Motor neuron (in vitro differentiated cells): ENCODE measurements around the gene DNAJC5. TPM values are rescaled to one million over a fixed set of nuclear protein-coding genes. Genes with fewer than 3 reads are reported as not detected.
A peak's percentile ranks its signal among the peaks of the same experiment; 100 is the strongest.

Experiments
- ATAC-seq, 8 experiments: fragments of 200-7000 bp; cut with Tn5 transposase; replicated peaks in 6 of 8; 2 replicates each; pipeline ENCODE4 v1.8.0; 2021; ENCODE audit warnings: mild to moderate bottlenecking in 8 of 8, moderate library complexity in 8 of 8
- H3K27ac ChIP-seq, 2 donors: fragments of 250-450 bp; sonication (Bioruptor Pico); 2 replicates each; pipeline ENCODE4 v1.9.0; 2021; ENCODE audit warnings: antibody characterized with exemption in 2 of 2, mild to moderate bottlenecking in 2 of 2, moderate library complexity in 1 of 2
- H3K4me1 ChIP-seq, 2 donors: fragments of 250-450 bp; sonication (Bioruptor Pico); replicated peaks in 1 of 2; 2 replicates each; pipeline ENCODE4 v1.6.1; 2021; ENCODE audit warnings: antibody characterized with exemption in 2 of 2, mild to moderate bottlenecking in 2 of 2, moderate library complexity in 1 of 2
- H3K4me3 ChIP-seq, 5 donors: fragments of 250-450 bp; sonication (Bioruptor Pico); 2 replicates each; pipeline ENCODE4 v1.9.0; 2021; ENCODE audit warnings: antibody characterized with exemption in 5 of 5, mild to moderate bottlenecking in 5 of 5, moderate library complexity in 4 of 5
- WGBS, 10 experiments: fragments of 450-650 bp; shearing (Covaris generic); methylation state at CpG; one replicate each; pipeline ENCODE4 v1.0.0; 2022; 5-methylcytosine and 5-hydroxymethylcytosine counted together
- in situ Hi-C, 9 experiments: fragments of 400-800 bp; cut with MboI; loops; one replicate each; pipeline ENCODE4 v1.15.0; 2021; ENCODE audit warnings: low sequenced_read_pairs in 9 of 9, low pct_unique_long_range_greater_than_20kb in 2 of 9; ENCODE audit not compliant: unreplicated experiment in 9 of 9
- total RNA-seq, 8 experiments: library from RNA; unstranded; fragments of 300-600 nt; gene quantifications; 2 replicates each; pipeline versions ENCODE4 v1.2.3 to v1.2.4, GENCODE V29; 2022

The DNAJC5 gene
- total RNA-seq, 8 experiments from 2014 or later: 31.7 to 80.7 (median 41.5) TPM

DNA sequence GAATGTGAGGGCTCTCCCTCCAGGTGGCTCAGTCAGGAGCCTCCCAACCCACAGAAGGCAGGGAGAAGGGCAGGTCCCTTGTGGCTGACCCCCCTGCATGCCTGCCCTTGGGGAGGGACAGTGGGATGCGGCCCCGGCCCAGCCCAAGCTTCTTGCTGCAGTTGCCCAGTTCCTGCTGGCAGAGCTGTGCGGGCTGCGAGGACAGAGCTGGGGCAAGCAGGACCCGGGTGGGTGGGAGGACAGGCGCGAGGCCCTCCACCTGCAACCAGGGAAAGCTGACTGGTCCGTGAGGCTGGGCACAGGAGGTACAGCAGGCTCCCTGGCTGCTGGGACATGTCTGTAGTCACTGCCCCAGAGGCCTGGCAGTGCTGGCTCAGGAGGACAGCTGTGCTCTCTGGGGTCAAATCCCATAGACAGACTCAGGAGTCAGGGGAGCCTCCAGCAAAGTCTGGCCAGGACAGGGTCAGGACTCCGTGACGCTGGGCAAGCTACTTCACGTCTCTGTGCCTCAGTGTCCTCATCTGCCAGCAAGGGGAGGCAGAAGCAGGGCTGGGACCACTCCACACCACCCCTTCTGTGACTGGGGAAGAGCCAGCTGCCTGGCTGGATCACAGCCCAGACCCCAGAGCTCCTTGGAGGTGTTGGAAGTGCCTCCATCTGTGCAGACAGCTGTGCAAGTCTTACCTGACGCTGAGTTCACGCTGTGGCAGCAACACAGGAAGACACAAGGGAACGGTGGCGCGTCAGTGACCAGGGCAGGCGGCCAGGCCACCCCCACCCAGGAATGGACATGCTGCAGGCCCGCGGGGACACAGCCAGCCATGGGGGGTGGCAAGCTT, 48.3 kb downstream of the DNAJC5 start:
- Histone ChIP-seq H3K4me1 (peaks cover 4 to 8% of the 10 kb centered on the region in 2 donors), H3K4me3 (no peak overlapping the region), H3K27ac (peak overlapping the region in 1 of 2 donors; percentile 46)
- ATAC-seq: no peak
- WGBS, 10 experiments: 87 to 90% methylated on average over 3 to 4 of the region's 19 CpGs; no CpG with 5 or more reads in 8 of the 10 experiments
- in situ Hi-C loops: no loop called here

DNA sequence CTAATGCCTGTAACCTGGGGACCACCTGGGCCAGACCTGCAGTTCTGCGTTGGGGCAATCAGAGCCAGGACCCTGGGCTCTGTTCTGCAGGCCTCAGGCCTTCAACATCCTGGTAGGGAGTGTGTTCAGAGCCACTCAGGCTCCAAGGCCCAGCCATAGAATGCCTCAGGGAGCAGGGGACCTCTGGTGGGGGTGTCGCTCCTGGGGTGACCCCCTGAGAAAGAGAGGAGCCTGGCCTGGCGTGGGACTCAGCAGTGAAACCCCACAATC, 48.8 kb downstream of the DNAJC5 start:
- H3K4me1 ChIP-seq: peaks cover 6 to 10% of the 10 kb centered on the region in 2 donors
- H3K27ac ChIP-seq: no peak overlapping the region
- in situ Hi-C loops: no loop called here
- no peak overlapping the region for H3K4me3 ChIP-seq
- WGBS, 10 experiments: 80 to 100% (median 100%) methylated on average over 1 of the region's 3 CpGs; no CpG with 5 or more reads in 7 of the 10 experiments
- ATAC-seq: no peak

DNA sequence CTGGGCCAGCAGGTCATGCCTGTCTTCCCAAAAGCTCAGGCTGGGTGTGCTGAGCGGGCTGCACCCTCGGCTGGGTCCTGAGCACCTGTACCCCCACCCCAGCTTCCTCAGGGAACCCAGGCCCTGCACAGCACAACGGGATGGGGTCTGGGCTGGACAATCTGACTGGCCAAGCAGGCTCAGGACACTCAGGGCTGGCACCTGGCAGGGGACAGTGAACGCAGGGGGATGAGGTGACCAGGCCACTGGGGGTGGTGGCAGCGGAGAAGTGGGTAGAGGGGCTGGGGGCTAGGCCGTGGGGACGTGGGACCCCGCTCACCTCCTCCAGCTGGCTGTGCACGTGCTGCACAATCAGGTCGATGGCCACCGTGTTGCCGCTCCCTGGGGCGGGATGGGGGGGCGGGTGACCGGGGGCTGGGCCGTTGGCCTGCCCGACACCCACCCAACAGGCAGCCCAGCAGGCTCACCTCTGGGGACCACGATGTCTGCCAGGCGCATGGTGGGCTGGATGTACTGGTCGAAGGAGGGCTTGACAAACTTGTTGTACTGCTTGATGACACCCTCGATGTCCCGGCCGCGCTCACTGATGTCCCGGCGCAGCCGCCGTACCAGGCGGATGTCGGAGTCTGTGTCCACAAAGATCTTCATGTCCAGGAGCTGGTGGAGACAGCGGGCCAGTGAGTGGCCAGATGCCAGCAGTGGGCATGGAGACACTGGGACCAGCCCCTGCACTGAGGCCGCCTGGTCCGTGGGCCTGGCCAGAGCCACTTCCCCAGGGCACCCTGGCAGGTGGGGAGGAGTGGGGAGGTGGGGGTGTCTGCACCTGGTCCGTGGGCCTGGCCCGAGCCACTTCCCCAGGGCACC, 49.4 kb downstream of the DNAJC5 start:
- Histone ChIP-seq H3K4me1 (peaks cover 8 to 12% of the 10 kb centered on the region in 2 donors), H3K4me3 (no peak overlapping the region), H3K27ac (no peak overlapping the region)
- in situ Hi-C loops: no loop called here
- no peak for ATAC-seq
- 91 to 100% methylated on average over 2 to 4 of the region's 35 CpGs; no CpG with 5 or more reads in 8 of the 10 experiments for WGBS, 10 experiments

DNA sequence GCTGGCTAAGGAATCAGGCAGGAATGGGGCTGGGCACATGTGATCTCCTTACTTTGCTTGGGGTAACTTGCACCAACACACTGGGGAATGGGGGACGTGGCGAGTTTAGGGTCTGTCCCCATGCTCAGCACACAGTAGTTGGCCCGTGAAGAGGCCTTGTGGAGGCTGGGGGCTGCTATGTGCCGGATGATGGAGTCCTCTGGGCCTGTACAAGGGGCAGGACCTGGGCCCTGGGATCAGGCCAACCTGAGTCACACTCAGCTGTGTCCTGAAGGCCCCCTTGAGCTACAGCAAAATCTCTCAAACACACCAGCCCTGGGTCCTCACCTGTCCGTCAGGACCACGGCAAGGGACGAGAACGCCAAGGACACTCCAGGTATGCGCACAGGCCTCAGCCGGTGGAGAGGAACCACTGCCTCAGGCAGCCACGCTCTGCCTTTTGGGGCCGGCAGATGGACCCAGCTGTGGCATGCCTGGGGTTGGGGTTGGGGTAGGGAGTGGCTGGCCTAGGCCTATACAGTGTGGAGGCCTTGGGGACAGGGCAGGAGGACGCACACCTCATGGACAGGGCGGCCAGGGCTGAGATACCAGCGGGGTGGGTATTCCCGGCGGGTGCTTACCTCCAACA, 50.2 kb downstream of the DNAJC5 start:
- peaks cover 16 to 19% of the 10 kb centered on the region in 2 donors for H3K4me1 ChIP-seq
- H3K27ac ChIP-seq: no peak overlapping the region
- H3K4me3 ChIP-seq: no peak overlapping the region
- WGBS, 10 experiments: 100% methylated on average over 3 of the region's 17 CpGs; no CpG with 5 or more reads in 9 of the 10 experiments
- in situ Hi-C loops: no loop called here
- no peak for ATAC-seq

DNA sequence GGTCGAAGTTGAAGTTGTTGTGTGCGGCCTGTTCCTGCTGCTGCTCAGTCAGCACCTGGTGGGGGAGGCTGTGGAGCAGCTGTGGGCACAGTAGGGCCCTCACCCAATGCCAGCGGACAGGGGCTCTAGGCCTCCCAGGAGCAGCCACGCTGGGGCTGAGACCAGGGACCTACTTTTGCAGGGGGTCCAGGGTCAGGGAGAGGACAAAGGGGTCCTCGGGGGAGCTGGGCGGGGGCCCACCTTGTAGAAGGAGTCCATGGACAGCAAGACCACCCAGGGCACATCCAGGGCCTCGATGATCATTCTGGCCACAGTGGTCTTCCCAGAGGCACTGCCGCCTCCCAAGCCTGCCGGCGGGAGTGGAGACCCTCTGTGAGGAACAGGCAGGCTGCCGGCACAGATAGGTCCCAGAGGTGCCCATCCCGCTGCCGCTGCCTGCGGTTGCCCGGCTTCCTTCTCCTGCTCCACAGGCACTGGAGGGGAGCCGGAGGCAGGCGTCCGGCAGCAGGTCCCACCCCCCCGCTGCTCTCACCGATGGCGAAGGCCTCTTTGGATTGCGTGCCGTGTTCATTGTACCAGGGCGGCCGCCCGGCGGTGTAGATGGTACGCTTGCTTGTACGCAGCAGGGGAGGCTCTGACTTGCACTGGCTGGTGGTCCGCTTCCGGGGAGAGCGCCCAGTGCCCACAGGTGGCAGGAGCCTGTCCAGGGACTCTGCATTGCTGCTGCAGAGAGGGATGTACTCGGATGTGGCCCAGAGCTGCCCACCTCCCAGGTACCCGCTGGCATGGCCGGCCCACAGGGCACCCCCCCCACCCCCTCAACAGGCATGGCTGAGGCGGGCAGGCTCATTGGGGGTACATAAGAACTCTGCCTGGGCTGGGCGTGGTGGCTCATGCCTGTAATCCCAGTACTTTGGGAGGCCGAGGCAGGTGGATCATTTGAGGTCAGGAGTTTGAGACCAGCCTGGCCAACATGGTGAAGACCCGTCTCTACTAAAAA, 51.3 kb downstream of the DNAJC5 start:
- peaks cover 27 to 28% of the 10 kb centered on the region in 2 donors for H3K4me1 ChIP-seq
- H3K27ac ChIP-seq: no peak overlapping the region
- no peak for ATAC-seq
- no peak overlapping the region for H3K4me3 ChIP-seq
- in situ Hi-C loops: no loop called here
- WGBS, 10 experiments: 98 to 100% methylated on average over 1 to 10 of the region's 39 CpGs; no CpG with 5 or more reads in 8 of the 10 experiments

DNA sequence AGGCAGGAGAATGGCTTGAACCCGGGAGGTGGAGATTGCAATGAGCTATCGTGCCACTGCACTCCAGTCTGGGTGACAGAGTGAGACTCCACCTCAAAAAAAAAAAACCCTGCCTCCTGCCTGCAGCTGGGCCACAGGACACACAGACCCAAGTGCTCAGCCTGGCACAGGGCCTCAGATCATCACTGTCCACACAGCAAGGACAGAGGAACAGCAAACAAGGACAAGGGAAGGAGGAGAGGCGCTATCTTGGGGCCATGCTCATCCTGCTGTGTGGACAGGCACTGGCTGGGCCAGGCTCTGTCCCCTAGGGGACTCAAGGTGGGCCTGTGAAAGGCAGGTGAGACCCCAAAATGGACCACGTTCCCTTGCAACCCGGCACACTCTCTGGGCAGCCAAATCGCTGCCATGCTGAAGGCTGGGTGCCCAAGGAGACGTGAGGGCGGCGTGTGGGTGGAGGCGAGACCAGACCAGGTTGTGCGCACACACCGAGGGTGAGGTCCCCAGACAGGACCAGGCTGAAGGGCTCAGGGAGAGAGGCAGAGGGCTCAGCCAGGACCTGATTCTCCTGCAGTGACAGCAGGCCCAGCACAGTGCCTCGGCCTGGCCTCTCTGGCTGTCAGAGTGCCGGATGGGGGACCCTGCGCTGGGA, 52.2 kb downstream of the DNAJC5 start:
- H3K4me3 ChIP-seq: no peak overlapping the region
- H3K27ac ChIP-seq: no peak overlapping the region
- peaks cover 28 to 32% of the 10 kb centered on the region in 2 donors for H3K4me1 ChIP-seq
- no peak for ATAC-seq
- WGBS, 10 experiments: 96 to 100% (median 98%) methylated on average over 1 to 6 of the region's 15 CpGs; no CpG with 5 or more reads in 6 of the 10 experiments
- in situ Hi-C loops: no loop called here

DNA sequence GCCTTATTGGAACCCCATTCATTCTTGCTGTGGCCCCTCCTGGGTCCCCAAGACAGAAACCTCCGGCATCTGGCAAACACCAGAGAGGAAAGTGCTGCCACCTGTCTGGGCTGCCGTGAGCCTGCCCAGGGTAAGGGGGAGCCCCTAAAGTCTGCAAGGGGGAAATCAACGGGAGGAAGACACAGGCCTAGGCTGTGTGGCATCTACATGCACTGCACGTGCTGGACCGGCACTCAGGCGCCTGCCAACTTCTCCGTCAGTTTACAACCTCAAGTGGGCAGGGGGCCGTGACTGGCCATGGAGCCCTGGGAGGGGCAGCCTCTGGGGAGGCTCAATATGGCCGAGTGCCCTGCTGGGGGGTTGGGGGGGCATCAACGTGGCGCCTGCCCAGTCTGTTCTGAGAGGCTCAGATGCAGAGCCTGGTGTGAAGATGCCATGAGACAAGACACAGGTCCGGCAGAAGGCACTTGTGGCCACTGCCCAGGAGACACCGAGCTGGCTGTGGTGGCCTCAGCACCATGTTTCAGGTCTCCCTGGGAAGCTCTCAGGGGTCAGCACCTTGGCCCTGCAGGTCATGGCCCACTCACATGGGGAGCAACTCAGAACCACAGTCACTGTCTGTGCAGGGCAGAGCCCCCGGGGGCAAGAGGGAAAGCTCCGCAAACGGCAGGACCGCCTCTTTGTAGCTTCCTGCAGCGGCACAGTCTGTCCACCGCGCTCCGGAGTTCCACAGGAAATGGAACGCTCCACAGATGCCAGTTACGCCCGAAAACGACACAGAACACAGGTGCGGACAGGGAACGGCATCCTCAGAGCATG, 52.9 kb downstream of the DNAJC5 start:
- H3K27ac ChIP-seq: no peak overlapping the region
- no peak overlapping the region for H3K4me3 ChIP-seq

DNA sequence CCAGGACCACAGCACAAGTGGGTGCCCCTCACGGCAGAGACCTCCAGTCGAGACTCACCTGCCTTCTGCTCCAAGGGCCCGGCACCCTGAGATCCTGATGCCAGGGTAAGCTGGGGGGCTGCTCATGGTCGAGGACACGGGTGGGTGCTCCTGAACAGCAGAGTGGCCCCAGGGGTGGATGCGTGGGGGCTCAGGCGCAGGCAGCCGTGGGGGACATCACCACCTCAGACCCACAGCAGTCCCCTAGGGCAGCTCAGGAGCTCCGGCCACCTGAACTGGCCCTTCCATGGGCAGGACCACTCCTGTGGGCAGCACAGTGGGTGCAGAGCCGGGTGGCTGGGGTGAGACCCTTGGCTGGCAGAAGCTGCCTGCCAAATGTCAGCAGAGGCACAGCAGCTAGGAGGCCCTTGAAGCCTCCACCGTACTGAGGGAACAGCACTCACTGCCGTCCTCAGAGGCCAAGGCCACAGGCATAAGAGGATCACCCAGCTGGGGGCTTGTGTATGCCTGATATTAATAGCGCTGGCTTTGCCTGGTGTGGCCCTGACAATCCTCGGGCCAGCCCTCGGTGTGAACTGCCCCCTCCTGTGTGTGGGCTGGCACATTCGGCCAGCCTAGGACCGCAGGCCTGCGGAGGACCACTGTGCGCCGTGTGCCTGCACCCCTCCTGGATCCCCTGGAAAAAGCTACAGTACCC, 55.9 kb downstream of the DNAJC5 start:
- ATAC-seq: no peak
- Histone ChIP-seq H3K4me1 (peaks cover 34 to 40% of the 10 kb centered on the region in 2 donors), H3K4me3 (no peak overlapping the region), H3K27ac (peak overlapping the region in 1 of 2 donors; percentile 83)
- in situ Hi-C loops: no loop called here
- WGBS, 10 experiments: 87% methylated on average over 3 of the region's 20 CpGs; no CpG with 5 or more reads in 9 of the 10 experiments

More for the DNA sequence above, 52.9 kb downstream of the DNAJC5 start:
- in situ Hi-C loops: no loop called here
- H3K4me1 ChIP-seq: peaks cover 24 to 26% of the 10 kb centered on the region in 2 donors
- no peak for ATAC-seq
- WGBS, 10 experiments: 7 to 100% (median 71%) methylated on average over 1 to 4 of the region's 27 CpGs; no CpG with 5 or more reads in 6 of the 10 experiments

DNA sequence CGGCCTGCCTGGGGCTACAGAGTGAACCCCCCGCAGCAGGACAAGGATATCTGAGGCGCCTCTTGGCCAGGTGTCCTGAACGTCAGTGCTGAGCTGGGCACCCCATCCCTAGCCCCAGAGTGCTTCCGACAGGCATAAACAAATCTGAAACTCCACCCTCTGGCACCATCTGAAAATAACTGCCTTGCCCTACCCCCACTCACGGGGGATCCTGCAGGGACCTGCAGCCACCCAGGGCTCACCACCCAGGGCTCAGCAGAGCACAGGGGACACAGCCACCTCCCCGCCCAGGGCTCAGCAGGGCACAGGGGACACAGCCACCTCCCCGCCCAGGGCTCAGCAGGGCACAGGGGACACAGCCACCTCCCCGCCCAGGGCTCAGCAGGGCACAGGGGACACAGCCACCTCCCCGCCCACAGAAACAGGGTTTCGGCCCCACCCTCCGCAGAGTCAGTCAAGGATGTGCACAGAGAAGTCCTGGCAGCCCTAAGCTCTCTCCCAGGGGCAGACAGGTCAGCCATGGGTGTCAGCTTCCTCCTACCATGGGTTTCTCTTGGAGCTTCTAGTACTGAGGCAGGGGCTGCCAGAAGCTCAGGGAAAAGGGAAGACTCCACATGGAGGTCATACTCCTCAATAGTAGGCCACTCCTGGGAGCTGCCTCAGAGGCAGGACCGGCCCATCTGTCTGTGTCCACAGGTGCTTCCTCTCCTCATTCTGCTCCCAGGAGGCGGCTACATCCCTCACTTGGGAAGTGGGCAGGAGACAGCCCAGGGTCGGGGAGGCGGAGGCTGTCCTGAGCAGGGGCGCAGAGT, 56.7 kb downstream of the DNAJC5 start:
- Histone ChIP-seq H3K4me3 (no peak overlapping the region), H3K27ac (peak overlapping the region in 1 of 2 donors; percentile 83), H3K4me1 (peaks cover 34 to 41% of the 10 kb centered on the region in 2 donors)
- WGBS, 10 experiments: 60 to 86% methylated on average over 1 to 4 of the region's 17 CpGs; no CpG with 5 or more reads in 8 of the 10 experiments
- no peak for ATAC-seq
- in situ Hi-C loops: no loop called here

DNA sequence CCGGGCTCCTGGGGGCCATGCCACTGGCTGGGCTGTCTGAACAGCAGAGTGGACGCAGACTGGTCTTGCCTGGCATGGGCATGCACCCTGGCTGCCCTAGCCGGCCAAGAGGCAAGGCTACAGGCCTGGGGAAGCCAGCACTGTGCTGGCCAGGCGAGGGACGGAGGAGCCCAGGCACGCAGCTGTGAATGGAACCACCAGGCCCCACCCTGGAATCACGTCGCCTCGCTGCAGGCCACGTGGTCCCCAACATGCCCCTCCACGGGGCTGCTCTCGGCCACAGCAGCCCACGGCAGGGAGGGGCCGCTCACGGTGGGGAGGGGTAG, 57.2 kb downstream of the DNAJC5 start:
- no peak overlapping the region for H3K4me3 ChIP-seq
- WGBS, 10 experiments: 26% methylated on average over 3 of the region's 15 CpGs; no CpG with 5 or more reads in 9 of the 10 experiments
- ATAC-seq: no peak
- H3K27ac ChIP-seq: no peak overlapping the region
- in situ Hi-C loops: no loop called here
- H3K4me1 ChIP-seq: peaks cover 38 to 47% of the 10 kb centered on the region in 2 donors
